OCI-M1 (cell line): ENCODE measurements around the gene GNAI3.
A peak's percentile ranks its signal among the peaks of the same experiment; 100 is the strongest.

Experiments
- DNase-seq: peaks from one replicate; lab custom pipeline; 2025; lab: John Stamatoyannopoulos, UW

GNAI3 gene

GRCh38 chr1:109527098-109527811 is 21.2 kb upstream of the GNAI3 start:
- DNase-seq, result no peak

GRCh38 chr1:109527846-109528695 is 20.3 kb upstream of the GNAI3 start:
- DNase-seq, result no peak

- no peak for DNase-seq
Measured at GRCh38 chr1:109528712-109529111, 19.7 kb upstream of the GNAI3 start.

GRCh38 chr1:109529881-109530456 is 18.4 kb upstream of the GNAI3 start:
- DNase-seq, result no peak

- no peak for DNase-seq
Measured at GRCh38 chr1:109530457-109531087, 17.8 kb upstream of the GNAI3 start.

- DNase-seq, result no peak
Measured at GRCh38 chr1:109531380-109531779, 17.0 kb upstream of the GNAI3 start.

GRCh38 chr1:109531826-109532364 is 16.5 kb upstream of the GNAI3 start:
- no peak for DNase-seq

GRCh38 chr1:109532365-109533136 is 15.9 kb upstream of the GNAI3 start:
- DNase-seq, result peak; percentile 89

GRCh38 chr1:109534307-109534858 is 14.0 kb upstream of the GNAI3 start:
- no peak for DNase-seq

- no peak for DNase-seq
Measured at GRCh38 chr1:109535481-109535880, 12.9 kb upstream of the GNAI3 start.

- no peak for DNase-seq
Measured at GRCh38 chr1:109535971-109536491, 12.4 kb upstream of the GNAI3 start.

- no peak for DNase-seq
Measured at GRCh38 chr1:109537450-109538178, 10.8 kb upstream of the GNAI3 start.

GRCh38 chr1:109538827-109539555 is 9.4 kb upstream of the GNAI3 start:
- no peak for DNase-seq

GRCh38 chr1:109539676-109540075 is 8.7 kb upstream of the GNAI3 start, which contains the start of gene GPR61:
TSS of gene GPR61 (plus strand) at chr1:109539872. CDS start at chr1:109543023, 3,151 bp downstream.
- DNase-seq, result no peak

- DNase-seq, result no peak
Measured at GRCh38 chr1:109541102-109541501, 7.3 kb upstream of the GNAI3 start.

GRCh38 chr1:109542657-109543056 is 5.8 kb upstream of the GNAI3 start:
- no peak for DNase-seq

- DNase-seq, result no peak
Measured at GRCh38 chr1:109543283-109543987, 5.0 kb upstream of the GNAI3 start.

- no peak for DNase-seq
Measured at GRCh38 chr1:109543988-109544735, 4.3 kb upstream of the GNAI3 start.
